Right kidney (tissue), 1 donor: Measurements from ENCODE around the gene STK10.
A peak's percentile ranks its signal among the peaks of the same experiment; 100 is the strongest.

Experiments
- DNase-seq: peaks from one replicate; pipeline ENCODE4 v3.0.0-alpha.2; 2016

Gene STK10

DNA sequence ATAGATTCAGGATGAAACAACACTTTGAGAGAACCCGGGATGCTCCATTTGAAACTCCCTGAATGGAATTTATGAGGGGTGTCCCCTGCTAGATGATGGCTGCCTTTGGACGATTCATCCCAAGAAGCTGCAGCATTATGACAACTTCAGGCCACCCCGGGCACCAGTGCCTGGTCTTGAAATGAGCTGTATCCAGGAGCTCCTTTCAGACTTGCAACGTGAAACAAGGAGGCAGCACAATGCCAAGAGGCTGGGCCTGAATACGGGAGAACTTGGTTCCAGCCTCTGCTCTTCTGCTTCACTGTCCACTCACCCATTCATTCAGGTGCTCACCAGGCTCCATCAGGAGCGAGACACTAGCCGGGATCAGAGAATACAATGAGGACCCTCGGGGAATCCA is 78.3 kb downstream of the STK10 start:
- DNase-seq: no peak

DNA sequence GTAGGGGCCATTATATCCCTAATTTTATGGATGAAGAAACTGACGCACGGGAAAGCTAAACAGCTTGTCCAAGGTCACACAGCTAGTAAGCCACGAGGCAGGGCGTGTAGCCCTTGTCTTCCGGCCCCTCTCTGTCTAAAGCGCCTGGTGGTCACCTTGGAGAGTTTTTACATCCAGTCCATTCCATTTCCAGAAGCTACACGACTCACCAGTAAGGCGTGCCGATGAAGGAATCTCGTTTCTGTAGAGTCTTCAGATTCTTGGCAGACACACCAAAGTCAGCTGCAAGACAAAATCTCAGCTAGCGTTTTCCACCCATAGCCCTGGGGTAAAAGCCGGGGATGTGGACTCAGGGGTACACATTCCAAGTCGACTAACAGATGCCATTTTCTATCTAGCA is 80.5 kb downstream of the STK10 start:
- DNase-seq: no peak

DNA sequence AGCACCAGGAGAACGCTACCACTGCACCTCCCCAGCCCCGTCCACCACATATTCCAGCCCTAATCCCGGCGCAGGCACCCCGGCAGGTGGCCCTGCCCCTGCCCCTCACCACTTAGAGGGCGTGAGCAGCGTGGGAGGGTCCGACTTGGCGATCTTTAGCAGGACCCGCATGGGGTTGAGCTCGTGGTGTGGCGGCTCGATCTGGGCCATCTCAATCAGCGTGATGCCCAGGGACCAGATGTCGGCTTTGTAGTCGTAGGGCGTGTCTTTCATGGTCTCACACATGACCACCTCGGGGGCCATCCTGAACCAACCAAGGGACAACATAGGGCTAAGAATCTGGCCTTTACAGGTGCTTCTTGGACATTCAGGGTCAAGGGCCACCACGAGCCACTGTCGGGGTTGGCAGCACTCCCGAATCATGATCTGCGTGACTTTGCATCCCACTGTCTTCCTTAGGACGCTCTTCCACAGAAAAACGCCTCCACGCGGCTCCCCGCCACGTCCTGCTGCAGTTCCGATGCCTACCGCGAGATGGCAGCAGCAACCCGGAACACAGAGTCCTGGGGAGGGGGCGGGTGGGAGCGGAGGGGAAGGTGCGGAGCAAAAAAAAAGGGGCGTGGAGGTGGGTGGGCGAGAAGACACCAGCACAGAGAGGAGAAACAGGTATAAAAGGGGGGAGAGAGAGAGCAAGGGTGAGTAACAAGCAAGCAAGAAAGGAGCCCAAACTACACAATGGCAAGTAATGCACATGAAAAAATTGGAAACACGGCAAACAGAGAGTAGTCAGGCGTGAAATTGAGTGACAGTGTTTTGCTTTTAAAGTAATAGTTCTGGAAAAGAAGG is 81.3 kb downstream of the STK10 start:
- peak; percentile 74 for DNase-seq

DNA sequence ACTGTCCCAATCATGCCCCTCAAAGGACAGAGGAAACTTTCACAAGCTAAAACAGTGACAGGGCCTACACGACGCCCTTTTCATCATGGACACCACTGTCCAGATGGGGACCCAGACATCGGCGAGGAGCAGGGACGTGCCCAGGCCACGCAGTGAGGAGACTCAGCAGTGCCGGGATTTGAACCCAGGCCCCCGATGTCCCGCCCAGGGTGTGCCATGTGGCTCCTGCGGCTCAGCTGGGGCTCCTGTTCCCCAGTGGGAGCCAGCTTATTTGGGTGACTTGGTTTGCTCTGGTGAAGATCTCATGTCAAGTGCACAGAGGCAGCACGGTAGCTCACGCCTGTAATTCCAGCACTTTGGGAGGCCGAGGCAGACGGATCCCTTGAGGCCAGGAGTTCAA is 82.2 kb downstream of the STK10 start:
- DNase-seq: no peak

DNA sequence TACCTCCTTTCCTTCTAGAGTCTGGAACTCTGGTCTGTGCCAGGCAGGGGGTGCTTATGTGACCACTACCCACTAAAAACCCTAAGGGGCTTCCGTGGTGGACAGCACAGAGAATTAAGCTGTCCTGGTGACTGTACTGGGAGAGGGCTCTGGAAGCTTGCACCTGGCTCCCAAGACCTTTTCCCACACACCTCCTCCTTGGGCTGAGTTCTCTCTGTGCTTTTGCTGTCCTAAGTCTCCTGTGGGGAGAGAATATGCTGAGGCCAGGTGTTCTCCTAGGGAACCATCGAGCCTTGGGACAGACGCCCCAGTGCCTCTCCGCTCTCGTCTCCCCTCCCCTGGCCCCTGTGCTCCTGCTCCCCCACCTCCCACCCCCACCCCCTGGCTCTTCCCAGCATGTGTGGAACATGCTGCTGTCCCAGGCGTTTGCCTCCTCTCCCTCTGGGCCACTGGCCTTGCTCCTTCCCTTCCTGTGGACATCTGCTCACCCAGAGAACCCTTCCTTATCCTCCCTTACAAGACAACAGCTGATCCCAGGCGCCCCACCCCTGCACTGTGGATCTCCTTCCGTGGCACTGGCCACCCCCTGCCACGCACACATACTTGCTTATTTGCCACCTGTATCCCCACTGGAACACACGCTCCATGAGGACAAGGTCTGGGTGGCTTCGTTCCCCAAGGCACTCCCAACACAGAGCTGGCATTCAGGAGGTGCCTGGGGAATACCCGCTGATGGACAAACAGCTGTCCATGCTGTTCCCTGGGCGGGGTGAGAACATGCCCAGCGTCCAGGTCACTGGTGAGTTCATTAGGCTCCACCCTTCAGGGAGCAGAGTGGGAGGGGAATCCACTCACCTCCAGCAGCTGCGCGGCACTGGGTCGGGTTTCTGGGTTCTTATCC is 83.0 kb downstream of the STK10 start:
- no peak for DNase-seq

DNA sequence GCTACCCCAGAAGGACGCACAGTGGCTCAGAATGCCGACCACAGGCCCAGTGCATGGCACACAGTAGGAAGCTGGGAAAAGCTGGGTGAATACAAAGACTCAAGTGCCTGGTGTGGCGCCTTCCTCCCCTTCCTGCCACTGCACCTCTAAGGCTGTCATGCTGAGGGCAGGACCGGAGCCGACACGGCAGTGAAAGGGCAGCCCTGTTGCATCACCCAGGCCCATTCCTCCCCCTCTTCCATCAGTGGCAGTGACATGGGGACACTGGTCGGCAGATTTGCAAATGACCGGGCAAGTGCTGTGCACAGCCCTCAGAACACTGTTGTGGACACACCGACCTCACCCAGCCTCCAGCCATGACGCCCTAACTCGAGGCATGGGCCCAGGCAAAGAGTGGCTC is 84.0 kb downstream of the STK10 start:
- DNase-seq: no peak

DNA sequence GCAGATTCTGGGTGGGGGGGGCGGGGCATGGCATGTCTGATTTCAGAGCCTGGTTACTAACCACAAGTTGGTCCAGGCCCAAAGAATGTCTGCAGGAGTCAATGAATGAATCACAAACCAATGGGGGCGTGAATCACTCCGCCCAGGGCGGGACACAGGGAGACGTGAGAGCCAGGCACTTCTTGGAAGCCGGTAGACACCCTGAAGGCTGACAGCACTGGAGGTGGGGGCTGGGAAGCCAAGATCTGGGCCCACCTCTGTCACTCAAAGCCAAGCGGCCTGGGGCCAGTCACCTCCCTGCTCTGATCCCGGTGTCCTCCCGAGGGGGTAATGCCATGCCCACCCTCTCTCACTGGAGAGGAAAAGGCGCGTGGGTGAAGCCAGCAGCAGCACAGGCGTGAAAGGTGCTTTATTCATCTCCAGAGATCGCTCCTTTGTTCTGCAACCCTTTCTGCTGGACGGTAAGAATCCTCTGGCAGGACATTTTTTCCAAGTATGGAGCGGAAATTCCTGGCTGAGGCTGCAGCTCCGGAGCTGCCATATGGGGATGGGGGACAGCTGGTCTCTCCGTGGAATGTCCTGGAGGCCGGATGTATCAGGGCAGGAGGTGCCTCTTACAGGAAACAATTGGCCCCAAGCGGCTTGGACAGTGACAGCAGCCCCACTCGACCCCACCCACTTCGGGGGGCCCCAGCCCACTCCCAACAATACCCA is 85.0 kb downstream of the STK10 start:
- DNase-seq: peak; percentile 67

DNA sequence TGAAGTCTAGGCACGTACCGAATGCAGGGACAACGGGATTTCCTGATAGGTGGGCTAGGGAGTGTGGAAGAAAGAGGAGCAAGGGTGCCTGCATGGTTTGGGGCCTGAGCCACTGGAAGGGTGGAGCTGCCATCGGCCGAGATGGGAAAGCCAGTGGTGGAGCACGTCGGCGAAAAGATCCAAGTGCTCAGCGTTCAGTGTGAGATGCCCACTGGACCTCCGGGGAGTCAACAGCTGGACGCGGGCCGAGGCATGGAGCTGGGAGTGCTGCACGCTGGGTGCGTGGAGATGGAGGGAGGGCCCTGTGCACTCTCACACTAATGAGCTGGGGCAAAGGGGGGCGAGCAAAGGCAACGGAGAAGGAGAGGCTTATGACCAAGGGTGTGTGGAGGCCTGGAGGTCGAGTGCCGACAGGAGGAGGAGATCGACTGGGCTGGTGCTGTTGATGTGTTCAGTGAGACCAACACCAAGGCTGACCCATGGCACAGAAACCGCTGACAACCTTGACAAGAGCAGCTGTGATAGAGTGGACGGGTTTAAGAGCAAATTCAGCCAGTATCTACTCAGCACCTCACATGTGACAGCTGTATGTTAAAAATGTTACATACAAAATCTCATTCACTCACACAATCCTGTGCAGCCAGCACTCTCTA is 85.7 kb downstream of the STK10 start:
- DNase-seq: no peak

DNA sequence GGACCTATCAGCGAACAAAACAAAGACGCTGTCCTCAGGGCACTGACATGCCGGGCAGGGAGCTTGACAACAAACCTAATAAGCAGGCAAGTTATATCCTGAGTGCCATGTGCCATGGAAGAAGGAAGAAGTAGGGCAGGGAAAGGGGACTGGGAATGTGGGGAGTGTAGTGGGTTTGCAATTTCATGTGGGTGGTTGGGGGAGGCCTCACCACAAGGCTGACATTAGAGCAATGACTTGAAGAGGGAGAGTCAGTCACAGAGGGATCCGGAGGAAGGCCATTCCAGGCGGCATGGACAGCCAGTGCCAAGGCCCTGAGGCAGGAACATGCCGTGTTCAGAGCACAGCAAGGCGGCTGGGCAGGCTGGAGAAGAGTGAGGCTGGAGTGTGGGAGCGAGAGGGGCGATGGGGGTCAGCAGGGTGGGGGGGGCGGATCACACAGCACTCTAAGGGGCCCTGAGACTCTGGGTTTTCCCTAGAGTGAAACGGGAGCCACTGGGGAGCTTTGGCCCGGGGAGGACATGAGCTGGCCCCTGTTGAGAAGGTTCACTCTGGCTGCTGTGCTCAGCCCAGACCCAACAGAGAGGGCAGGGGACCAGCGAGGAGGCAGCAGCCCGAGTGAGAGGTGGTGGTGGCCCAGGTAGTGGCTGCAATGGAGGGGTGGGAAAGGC is 86.3 kb downstream of the STK10 start:
- no peak for DNase-seq

DNA sequence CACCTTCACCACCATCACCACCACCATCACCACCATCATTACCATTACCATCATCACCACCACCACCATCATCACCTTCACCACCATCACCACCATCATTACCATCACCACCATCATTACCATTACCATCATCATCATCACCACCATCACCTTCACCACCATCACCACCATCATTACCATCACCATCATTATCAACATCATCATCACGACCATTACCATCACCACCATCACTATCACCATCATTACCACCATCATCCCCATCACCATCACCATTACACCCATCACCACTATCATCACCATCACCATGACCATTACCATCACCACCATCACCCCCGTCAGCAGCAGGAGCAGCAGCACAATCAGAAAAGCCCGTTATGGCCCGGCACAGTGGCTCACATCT is 89.1 kb downstream of the STK10 start:
- DNase-seq: no peak

DNA sequence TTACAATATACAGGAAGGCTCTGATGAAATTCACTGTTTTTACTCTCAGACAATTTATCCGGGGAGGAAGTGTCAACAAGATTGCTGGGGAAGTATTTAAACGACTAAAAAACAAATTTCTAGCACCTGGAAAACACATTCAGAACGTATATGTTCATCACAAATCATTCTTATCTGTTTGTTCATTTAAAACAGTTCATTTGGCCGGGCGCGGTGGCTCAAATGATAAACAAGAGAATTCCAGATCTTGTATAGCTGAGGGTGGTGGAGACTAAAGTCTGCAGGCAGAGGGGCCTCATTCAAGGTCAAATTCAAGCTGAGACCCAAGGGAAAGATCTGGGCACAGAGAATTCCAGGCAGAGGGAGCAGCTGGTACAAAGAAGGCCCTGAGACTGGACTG is 90.0 kb downstream of the STK10 start:
- DNase-seq: no peak

DNA sequence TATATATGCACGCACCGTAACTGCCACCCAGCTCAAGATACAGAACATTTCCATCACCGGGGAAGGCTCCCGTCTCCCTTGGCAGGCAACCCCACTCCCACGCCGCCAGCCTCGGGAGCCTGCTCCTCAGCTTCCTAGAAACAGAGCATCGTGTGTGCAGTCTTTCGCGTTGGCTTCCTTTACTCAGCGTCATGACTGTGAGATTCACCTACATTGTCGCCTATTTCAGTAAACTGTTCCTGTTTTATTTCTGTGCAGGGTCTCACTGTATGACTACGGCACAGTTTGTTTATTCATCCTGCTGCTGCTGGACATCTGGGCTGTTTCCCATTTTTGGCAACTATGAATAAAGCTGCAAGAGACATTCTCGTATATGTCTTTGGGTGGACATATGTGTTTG is 90.7 kb downstream of the STK10 start:
- DNase-seq: no peak

DNA sequence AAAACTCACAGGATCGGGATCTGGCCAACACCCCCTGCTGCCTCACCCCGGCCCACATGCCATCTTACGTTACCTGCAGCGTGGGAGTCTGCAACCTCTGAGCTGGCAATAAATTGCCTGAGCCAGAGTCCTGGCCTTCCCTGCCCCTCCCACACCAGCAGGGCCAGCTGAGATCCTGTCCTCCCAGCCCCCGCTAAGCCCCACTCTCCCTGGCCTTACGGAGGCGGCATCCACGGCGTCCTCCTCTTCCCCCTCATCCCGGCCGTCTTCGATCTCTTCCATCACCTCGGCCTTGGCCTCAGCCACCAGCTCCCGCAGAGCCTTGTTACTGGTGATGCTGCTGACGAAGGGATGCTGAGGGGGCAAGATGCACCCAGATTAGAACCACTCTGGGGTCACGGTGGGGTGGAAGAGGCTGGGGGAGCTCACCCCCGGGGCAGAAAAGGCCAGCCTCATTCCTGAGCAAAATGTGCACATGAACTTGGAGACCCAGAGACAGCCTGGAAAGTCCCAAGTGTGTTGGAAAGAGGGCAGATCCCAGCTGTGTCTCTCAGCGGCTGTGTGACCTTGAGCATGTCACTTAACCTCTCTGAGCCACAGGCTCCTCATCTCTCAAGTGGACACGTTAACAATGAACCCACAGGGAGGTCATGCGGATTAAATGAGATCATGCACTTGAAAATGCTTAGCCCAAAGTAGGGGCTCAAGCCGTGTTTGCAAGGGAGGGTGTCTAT is 91.7 kb downstream of the STK10 start:
- DNase-seq: no peak

DNA sequence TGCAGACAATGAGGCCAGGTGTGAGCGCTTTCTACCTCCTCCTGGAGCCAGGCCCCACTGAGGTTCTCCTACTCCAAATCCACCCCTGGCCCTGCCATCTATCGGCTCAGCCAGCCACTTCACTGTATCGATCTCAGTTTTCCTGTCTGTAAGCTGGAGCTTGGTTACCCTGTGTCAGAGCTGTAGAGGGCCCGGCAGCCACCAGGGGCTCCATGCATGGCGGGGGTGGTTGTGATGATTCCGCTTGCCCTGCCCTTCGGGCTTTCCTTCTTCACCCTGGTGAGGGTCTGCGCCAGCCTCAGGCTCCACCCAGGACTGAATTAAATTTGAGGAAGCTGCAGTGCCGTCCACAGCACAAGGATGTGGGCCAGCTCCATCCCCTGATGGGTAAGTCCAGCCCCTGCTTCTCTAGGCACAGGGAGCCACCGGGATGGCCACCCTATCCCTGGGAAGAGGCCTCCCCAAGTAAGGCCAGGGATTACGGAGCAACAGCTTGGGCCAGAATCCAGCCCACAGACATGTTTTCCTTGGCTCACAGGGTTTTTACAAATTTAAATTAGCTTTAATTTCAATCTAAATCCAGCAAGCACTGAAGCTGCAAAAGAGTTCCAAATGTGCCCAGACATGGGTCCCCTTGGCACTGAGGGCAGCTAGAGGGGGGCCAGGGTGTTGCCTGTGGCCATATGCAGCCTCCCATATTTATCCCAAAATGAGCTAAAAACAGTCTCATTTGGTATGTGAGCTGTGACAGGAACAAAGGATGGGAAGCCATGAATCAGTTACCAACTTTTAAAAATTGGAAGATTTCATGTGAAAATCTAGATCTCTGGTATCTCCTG is 92.4 kb downstream of the STK10 start:
- no peak for DNase-seq

DNA sequence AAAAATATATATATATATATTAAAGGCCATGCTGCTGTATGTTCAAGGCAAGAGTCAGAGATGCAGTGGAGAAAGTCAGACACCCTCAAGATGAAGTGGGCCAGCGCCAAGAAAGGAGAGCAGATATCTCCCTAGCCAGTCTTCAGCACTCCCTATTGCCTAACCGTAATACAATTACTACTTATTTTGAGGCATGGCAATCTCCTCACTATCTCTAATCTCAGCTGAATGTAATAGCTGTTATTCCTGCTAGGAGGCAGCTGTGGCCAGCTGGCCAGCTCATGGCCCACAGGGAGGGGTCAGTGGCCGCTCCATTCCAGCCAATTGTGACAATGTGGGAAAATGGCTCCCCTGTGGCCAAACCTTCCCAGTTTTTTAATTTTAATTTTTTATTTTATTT is 94.1 kb downstream of the STK10 start:
- DNase-seq: no peak

DNA sequence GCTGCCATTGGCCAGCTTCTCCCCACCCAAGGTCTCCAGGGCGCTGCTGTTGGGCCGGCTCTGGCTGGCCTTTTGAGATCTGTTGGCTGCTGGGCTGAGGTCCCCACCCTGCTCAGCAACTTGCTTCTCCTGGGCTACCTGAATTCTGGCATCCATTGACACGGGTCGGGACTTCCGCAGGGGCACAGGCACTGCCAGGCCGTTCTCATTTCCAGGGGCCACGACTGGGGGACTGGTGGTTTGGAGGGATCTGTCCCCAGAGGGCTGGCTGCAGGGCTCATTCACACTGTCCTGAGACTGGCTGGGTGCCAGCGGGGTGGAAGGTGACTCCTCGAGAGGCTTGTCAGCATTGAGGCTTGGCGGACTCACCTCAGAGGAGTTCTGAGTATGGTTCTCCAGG is 94.5 kb downstream of the STK10 start:
- DNase-seq: no peak

DNA sequence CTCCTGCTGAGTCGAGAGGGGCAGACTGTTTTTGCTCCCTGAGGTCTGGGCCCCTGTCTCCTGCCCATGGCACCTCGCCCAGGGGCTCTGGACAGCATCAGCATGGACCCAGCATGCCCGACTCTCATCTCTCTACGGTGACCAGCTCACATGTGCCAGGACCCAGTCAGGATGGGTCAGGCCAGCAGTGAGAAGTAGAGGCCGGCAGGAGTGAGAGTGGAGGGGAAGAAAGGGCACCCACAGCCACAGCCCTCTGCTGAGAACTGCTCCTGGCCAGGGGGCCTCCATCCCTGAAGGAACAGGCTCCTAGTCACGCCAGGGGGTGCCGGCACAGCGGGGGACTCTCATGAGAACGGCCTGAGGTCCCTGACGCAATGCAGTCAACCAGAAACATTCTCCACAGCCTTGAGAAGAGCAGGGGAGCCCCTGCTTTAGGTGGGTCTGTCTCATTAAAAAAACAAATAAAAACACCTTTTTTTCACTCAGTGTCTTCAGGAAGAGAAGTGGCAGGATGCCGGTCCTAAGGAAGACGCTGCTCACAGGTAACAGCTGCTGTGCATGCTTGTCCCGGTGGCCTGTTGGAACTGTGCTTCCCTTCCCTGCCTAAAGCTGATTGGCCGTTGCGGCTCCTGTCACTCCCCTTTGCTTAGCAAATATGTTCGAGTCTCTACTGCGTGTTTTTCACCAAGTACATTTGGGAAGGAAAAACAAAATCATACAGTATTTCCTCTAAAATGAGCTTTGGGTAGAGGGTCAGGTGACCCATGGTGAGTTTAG is 95.9 kb downstream of the STK10 start:
- DNase-seq: no peak

DNA sequence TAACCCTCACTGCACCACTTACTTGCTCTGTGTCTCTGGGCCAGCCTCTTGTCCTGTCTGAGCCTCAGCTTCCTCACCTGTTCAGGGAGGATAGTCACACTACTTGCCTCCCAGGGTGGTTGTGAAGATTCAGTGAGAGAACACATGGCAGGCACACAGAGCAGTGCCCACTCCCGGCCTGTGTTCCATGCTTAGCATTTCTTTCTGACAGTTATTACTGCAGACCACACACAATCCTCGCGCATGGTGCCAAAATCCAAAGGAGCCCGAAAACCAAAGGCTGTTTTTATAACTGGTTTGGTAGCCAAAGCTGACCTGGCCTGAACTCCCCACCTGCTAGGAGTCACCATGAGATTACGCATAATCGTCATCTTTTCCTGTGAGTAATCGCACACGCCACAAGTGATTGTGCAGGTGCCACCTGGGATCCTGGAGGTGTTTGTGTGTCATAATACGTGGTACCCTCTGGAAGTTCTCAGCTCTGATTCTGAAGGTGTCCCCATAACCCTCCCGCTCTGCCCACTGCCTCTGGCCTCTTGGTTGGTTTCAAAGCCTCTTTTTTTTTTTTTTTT is 97.0 kb downstream of the STK10 start:
- no peak for DNase-seq
